ENCODE data around the gene TAF1C. TPM values are rescaled to one million over a fixed set of nuclear protein-coding genes. Genes with fewer than 3 reads are reported as not detected.

Gene TAF1C
- total and polyA plus RNA-seq, 9 of the 15 experiments (the other 6 are each of a cell fraction or from before 2014, with no cell fraction given), result 1.5 to 74.8 (median 21.0) TPM

DNA sequence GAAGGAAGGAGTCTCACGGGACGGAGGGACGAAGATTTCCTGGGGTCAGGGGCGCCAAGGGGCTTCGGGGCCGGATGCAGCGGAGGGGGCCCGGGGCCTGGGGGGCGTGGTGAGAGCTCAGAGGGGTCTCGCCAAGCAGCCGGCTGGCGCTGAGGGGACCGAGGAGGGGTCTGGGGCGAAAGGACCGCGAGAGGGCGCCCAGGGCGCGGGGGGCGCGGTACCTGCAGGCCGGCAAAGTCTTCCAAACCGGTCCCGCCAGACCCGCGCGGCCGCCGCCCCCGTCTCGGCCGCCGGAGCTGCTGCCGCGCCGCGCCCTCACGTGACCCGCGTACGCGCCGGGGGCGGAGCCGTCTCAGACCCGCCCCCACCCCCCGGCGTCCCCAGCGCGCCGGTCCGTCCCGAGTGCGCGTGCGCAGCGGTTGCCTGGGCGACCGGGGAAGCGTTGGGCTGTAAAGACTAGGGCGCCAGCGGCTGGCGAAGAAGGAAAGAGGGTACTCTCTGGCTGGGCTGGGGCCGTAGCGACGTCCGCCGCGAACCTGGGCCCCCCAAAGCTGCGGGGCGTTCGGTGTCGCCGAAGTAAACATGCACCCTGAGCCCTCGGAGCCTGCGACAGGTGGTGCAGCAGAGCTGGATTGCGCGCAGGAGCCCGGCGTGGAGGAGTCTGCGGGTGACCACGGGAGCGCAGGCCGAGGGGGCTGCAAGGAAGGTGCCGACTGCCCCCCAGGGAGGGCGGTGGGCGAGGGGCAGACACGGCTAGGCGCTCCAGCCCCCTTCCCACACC lies 41.8 kb downstream of the TAF1C start, which contains the start of the genes DNAAF1 and HSDL1 (continued):
- TF ChIP-seq NFE2 (IDR thresholded peaks at IDR 0.05; ENCODE audit: low read depth) (no peak), TOE1 (IDR thresholded peaks at IDR 0.05; ENCODE audit: borderline replicate concordance) (peak; percentile 53; the same call in 1 of the 2 replicates), TOE1 (CRISPR knock-in tag; IDR thresholded peaks at IDR 0.05; ENCODE audit: borderline replicate concordance, low read depth) (0 out of 2 replicates have a peak, but pooled peaks have one; percentile 48), EP300 (IDR thresholded peaks at IDR 0.05; ENCODE audit: low read length) (no peak), SRSF9 (IDR thresholded peaks at IDR 0.05; ENCODE audit: borderline replicate concordance, low read depth, low read length) (no peak), SOX6 (IDR thresholded peaks at IDR 0.05) (no peak), CBX1 (IDR thresholded peaks at IDR 0.05; ENCODE audit: low read depth) (no peak), FOXK2 (conservative IDR thresholded peaks at IDR 0.05 in 1 of 2, IDR thresholded peaks at IDR 0.05 in 1 of 2; ENCODE audit: low read depth in 2 of 2) (peak; percentile 73 to 77; a peak in 3 of 4 replicates), ETS2 (tag; IDR thresholded peaks at IDR 0.05; ENCODE audit: borderline replicate concordance, poor library complexity, severe bottlenecking) (no peak), SMAD3 (CRISPR knock-in tag; conservative IDR thresholded peaks at IDR 0.05) (no peak), TCFL5 (CRISPR knock-in tag; conservative IDR thresholded peaks at IDR 0.05) (no peak), FOXP1 (CRISPR knock-in tag; IDR thresholded peaks at IDR 0.05) (no peak)
- TF ChIP-seq, protein P1, sequence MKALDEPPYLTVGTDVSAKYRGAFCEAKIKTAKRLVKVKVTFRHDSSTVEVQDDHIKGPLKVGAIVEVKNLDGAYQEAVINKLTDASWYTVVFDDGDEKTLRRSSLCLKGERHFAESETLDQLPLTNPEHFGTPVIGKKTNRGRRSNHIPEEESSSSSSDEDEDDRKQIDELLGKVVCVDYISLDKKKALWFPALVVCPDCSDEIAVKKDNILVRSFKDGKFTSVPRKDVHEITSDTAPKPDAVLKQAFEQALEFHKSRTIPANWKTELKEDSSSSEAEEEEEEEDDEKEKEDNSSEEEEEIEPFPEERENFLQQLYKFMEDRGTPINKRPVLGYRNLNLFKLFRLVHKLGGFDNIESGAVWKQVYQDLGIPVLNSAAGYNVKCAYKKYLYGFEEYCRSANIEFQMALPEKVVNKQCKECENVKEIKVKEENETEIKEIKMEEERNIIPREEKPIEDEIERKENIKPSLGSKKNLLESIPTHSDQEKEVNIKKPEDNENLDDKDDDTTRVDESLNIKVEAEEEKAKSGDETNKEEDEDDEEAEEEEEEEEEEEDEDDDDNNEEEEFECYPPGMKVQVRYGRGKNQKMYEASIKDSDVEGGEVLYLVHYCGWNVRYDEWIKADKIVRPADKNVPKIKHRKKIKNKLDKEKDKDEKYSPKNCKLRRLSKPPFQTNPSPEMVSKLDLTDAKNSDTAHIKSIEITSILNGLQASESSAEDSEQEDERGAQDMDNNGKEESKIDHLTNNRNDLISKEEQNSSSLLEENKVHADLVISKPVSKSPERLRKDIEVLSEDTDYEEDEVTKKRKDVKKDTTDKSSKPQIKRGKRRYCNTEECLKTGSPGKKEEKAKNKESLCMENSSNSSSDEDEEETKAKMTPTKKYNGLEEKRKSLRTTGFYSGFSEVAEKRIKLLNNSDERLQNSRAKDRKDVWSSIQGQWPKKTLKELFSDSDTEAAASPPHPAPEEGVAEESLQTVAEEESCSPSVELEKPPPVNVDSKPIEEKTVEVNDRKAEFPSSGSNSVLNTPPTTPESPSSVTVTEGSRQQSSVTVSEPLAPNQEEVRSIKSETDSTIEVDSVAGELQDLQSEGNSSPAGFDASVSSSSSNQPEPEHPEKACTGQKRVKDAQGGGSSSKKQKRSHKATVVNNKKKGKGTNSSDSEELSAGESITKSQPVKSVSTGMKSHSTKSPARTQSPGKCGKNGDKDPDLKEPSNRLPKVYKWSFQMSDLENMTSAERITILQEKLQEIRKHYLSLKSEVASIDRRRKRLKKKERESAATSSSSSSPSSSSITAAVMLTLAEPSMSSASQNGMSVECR (CRISPR knock-in tag; IDR thresholded peaks at IDR 0.05), result peak; percentile 95
- TF ChIP-seq, protein P2, sequence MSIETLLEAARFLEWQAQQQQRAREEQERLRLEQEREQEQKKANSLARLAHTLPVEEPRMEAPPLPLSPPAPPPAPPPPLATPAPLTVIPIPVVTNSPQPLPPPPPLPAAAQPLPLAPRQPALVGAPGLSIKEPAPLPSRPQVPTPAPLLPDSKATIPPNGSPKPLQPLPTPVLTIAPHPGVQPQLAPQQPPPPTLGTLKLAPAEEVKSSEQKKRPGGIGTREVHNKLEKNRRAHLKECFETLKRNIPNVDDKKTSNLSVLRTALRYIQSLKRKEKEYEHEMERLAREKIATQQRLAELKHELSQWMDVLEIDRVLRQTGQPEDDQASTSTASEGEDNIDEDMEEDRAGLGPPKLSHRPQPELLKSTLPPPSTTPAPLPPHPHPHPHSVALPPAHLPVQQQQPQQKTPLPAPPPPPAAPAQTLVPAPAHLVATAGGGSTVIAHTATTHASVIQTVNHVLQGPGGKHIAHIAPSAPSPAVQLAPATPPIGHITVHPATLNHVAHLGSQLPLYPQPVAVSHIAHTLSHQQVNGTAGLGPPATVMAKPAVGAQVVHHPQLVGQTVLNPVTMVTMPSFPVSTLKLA (conservative IDR thresholded peaks at IDR 0.05), result peak in 1 of 2 experiments; percentile 86; a peak in 3 of 4 replicates
- TF ChIP-seq, protein P3, sequence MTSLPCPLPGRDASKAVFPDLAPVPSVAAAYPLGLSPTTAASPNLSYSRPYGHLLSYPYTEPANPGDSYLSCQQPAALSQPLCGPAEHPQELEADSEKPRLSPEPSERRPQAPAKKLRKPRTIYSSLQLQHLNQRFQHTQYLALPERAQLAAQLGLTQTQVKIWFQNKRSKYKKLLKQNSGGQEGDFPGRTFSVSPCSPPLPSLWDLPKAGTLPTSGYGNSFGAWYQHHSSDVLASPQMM (CRISPR knock-in tag; IDR thresholded peaks at IDR 0.05), result no peak
- TF ChIP-seq, protein P4, sequence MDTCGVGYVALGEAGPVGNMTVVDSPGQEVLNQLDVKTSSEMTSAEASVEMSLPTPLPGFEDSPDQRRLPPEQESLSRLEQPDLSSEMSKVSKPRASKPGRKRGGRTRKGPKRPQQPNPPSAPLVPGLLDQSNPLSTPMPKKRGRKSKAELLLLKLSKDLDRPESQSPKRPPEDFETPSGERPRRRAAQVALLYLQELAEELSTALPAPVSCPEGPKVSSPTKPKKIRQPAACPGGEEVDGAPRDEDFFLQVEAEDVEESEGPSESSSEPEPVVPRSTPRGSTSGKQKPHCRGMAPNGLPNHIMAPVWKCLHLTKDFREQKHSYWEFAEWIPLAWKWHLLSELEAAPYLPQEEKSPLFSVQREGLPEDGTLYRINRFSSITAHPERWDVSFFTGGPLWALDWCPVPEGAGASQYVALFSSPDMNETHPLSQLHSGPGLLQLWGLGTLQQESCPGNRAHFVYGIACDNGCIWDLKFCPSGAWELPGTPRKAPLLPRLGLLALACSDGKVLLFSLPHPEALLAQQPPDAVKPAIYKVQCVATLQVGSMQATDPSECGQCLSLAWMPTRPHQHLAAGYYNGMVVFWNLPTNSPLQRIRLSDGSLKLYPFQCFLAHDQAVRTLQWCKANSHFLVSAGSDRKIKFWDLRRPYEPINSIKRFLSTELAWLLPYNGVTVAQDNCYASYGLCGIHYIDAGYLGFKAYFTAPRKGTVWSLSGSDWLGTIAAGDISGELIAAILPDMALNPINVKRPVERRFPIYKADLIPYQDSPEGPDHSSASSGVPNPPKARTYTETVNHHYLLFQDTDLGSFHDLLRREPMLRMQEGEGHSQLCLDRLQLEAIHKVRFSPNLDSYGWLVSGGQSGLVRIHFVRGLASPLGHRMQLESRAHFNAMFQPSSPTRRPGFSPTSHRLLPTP (IDR thresholded peaks at IDR 0.05; ENCODE audit: borderline replicate concordance, extremely low read depth, insufficient read length), result no peak
- TF ChIP-seq, protein P5, sequence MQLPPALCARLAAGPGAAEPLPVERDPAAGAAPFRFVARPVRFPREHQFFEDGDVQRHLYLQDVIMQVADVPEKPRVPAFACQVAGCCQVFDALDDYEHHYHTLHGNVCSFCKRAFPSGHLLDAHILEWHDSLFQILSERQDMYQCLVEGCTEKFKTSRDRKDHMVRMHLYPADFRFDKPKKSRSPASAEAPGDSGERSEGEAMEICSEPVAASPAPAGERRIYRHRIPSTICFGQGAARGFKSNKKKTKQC (CRISPR knock-in tag; IDR thresholded peaks at IDR 0.05), result no peak
